Memory B cell (primary cell): ENCODE measurements around the gene LARGE1.

Experiments used
- ATAC-seq: fragments of 150-1000 bp; cut with Tn5 transposase; 2 replicates; pipeline ENCODE4 v1.10.0; 2021; ENCODE audit warnings: low read depth, mild to moderate bottlenecking, moderate library complexity
- DNase-seq, 2 donors: peaks; one replicate each; pipeline ENCODE4 v3.0.0; 2022; ENCODE audit warnings: low spot score in 2 of 2
- H3K27ac Mint-ChIP-seq: one replicate; pipeline ENCODE4 v1.8.0; 2022; ENCODE audit warnings: mild to moderate bottlenecking, moderate library complexity, mixed read lengths
- H3K27me3 Mint-ChIP-seq: one replicate; pipeline ENCODE4 v1.8.0; 2022; ENCODE audit warnings: mixed read lengths
- H3K36me3 Mint-ChIP-seq: one replicate; pipeline ENCODE4 v1.8.0; 2022; ENCODE audit warnings: mild to moderate bottlenecking, mixed read lengths
- H3K4me1 Mint-ChIP-seq: one replicate; pipeline ENCODE4 v1.8.0; 2022; ENCODE audit warnings: mixed read lengths
- H3K4me3 Mint-ChIP-seq: one replicate; pipeline ENCODE4 v1.8.0; 2022; ENCODE audit warnings: mild to moderate bottlenecking, moderate library complexity, mixed read lengths
- H3K9me3 Mint-ChIP-seq: one replicate; pipeline ENCODE4 v1.8.0; 2022; ENCODE audit warnings: mixed read lengths

LARGE1 gene

GRCh38 chr22:33657670-33658069, 262.6 kb downstream of the LARGE1 start:
- H3K36me3 Mint-ChIP-seq: peaks cover 12% of the 10 kb centered on the region
- peaks cover 7% of the 10 kb centered on the region for H3K9me3 Mint-ChIP-seq
- no peaks in the 10 kb centered on the region for H3K4me1 Mint-ChIP-seq
- no peak overlapping the region for H3K27ac Mint-ChIP-seq
- no peaks in the 10 kb centered on the region for H3K27me3 Mint-ChIP-seq
- DNase-seq: no peak
- no peak for ATAC-seq
- H3K4me3 Mint-ChIP-seq: no peak overlapping the region

GRCh38 chr22:33656808-33657628, 263.3 kb downstream of the LARGE1 start:
- DNase-seq (no peak), ATAC-seq (no peak)
- Mint-ChIP-seq H3K27me3 (no peaks in the 10 kb centered on the region), H3K9me3 (peaks cover 7% of the 10 kb centered on the region), H3K4me1 (no peaks in the 10 kb centered on the region), H3K27ac (no peak overlapping the region), H3K4me3 (no peak overlapping the region), H3K36me3 (peaks cover 12% of the 10 kb centered on the region)

- H3K4me1 Mint-ChIP-seq: no peaks in the 10 kb centered on the region
- DNase-seq (no peak), ATAC-seq (no peak)
- peaks cover 2% of the 10 kb centered on the region for H3K27me3 Mint-ChIP-seq
- H3K9me3 Mint-ChIP-seq: peaks cover 9% of the 10 kb centered on the region
- no peak overlapping the region for H3K27ac Mint-ChIP-seq
- H3K36me3 Mint-ChIP-seq: peaks cover 23% of the 10 kb centered on the region
- H3K4me3 Mint-ChIP-seq: no peak overlapping the region
Observed at GRCh38 chr22:33654173-33654895, 265.9 kb downstream of the LARGE1 start.

GRCh38 chr22:33653532-33654063, 266.7 kb downstream of the LARGE1 start:
- Mint-ChIP-seq H3K4me3 (no peak overlapping the region), H3K4me1 (no peaks in the 10 kb centered on the region), H3K36me3 (peaks cover 26% of the 10 kb centered on the region), H3K27ac (no peak overlapping the region), H3K9me3 (peaks cover 9% of the 10 kb centered on the region), H3K27me3 (peaks cover 2% of the 10 kb centered on the region)
- ATAC-seq (no peak), DNase-seq (no peak)

GRCh38 chr22:33652615-33653014, 267.7 kb downstream of the LARGE1 start:
- Mint-ChIP-seq H3K4me1 (no peaks in the 10 kb centered on the region), H3K9me3 (peaks cover 7% of the 10 kb centered on the region), H3K27me3 (peaks cover 2% of the 10 kb centered on the region), H3K27ac (no peak overlapping the region), H3K36me3 (peaks cover 29% of the 10 kb centered on the region), H3K4me3 (no peak overlapping the region)
- no peak for ATAC-seq
- no peak for DNase-seq

DNA sequence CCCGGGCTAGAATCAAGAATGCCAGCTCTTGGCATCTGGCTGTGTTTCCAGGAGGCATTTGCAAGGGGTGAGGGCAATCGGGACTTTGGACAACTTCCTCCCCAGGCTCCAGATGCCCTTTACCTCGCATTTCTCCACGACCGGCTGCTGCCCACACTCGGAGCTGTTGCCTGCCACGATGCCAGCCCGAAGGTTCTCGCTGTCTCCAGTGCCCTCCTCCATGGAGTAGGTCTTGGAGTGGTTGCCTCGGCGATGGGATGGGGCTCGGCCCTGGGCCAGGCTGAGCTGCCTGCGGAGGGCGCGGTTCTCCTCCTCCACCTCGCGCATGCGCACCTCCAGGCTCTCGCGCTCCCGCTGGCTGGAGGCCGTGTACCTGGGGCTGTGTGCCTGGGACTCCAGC, 270.0 kb downstream of the LARGE1 start:
- Mint-ChIP-seq H3K27ac (no peak overlapping the region), H3K36me3 (peaks cover 26% of the 10 kb centered on the region), H3K4me1 (peaks cover 3% of the 10 kb centered on the region), H3K4me3 (no peak overlapping the region), H3K9me3 (peaks cover 5% of the 10 kb centered on the region), H3K27me3 (peaks cover 2% of the 10 kb centered on the region)
- ATAC-seq: no peak
- no peak for DNase-seq

GRCh38 chr22:33648478-33648877, 271.8 kb downstream of the LARGE1 start:
- Mint-ChIP-seq H3K4me1 (peaks cover 10% of the 10 kb centered on the region), H3K27ac (no peak overlapping the region), H3K9me3 (peaks cover 5% of the 10 kb centered on the region), H3K27me3 (peaks cover 2% of the 10 kb centered on the region), H3K4me3 (no peak overlapping the region), H3K36me3 (peaks cover 26% of the 10 kb centered on the region)
- no peak for ATAC-seq
- DNase-seq: no peak

DNA sequence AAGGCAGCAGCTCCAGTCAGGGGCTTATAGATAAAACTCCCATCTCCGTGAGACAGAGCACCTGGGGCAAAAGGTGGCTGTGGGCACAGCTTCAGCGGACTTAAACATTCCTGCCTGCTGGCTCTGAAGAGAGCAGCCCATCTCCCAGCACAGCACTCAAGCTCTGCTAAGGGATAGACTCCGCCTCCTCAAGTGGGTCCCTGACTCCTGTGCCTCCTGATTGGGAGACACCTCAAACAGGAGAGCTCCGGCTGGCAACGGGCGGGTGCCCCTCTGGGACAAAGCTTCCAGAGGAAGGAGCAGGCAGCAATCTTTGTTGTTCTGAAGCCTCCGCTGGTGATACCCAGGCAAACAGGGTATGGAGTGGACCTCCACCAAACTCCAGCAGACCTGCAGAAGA, 279.4 kb downstream of the LARGE1 start:
- DNase-seq (no peak), ATAC-seq (no peak)
- Mint-ChIP-seq H3K27me3 (no peaks in the 10 kb centered on the region), H3K4me1 (peaks cover 14% of the 10 kb centered on the region), H3K9me3 (peaks cover 9% of the 10 kb centered on the region), H3K36me3 (peaks cover 20% of the 10 kb centered on the region), H3K4me3 (no peak overlapping the region), H3K27ac (no peak overlapping the region)

- no peak overlapping the region for H3K27ac Mint-ChIP-seq
- H3K36me3 Mint-ChIP-seq: peaks cover 16% of the 10 kb centered on the region
- DNase-seq: no peak
- H3K4me3 Mint-ChIP-seq: no peak overlapping the region
- ATAC-seq: no peak
- peaks cover 12% of the 10 kb centered on the region for H3K4me1 Mint-ChIP-seq
- peaks cover 6% of the 10 kb centered on the region for H3K9me3 Mint-ChIP-seq
- no peaks in the 10 kb centered on the region for H3K27me3 Mint-ChIP-seq
Observed at GRCh38 chr22:33639588-33640254, 280.6 kb downstream of the LARGE1 start.

DNA sequence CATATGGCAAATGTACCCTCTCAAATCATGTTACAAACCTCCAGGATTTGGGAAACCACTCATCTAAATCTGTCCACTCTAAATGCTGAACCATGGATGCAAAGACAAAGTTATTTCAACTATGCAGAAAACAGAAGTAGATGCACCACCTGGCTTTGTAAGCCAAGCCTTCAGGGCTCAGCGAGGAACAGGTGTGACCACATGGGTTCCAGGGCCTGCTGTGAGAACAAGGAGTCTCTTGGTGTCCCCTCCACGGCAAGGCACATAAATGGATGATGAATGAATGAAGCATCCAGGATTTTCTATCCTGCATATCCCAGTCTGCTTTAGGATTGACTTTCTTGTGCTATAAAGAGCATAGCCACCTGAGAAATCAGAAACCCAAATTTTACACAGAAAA, 284.5 kb downstream of the LARGE1 start:
- Mint-ChIP-seq H3K36me3 (peaks cover 18% of the 10 kb centered on the region), H3K27me3 (no peaks in the 10 kb centered on the region), H3K9me3 (no peaks in the 10 kb centered on the region), H3K4me1 (no peaks in the 10 kb centered on the region), H3K27ac (no peak overlapping the region), H3K4me3 (no peak overlapping the region)
- ATAC-seq: no peak
- no peak for DNase-seq

GRCh38 chr22:33631777-33632176, 288.5 kb downstream of the LARGE1 start:
- peaks cover 1% of the 10 kb centered on the region for H3K27me3 Mint-ChIP-seq
- H3K4me1 Mint-ChIP-seq: no peaks in the 10 kb centered on the region
- H3K9me3 Mint-ChIP-seq: no peaks in the 10 kb centered on the region
- no peak for ATAC-seq
- no peak overlapping the region for H3K27ac Mint-ChIP-seq
- no peak for DNase-seq
- peaks cover 15% of the 10 kb centered on the region for H3K36me3 Mint-ChIP-seq
- H3K4me3 Mint-ChIP-seq: no peak overlapping the region

DNA sequence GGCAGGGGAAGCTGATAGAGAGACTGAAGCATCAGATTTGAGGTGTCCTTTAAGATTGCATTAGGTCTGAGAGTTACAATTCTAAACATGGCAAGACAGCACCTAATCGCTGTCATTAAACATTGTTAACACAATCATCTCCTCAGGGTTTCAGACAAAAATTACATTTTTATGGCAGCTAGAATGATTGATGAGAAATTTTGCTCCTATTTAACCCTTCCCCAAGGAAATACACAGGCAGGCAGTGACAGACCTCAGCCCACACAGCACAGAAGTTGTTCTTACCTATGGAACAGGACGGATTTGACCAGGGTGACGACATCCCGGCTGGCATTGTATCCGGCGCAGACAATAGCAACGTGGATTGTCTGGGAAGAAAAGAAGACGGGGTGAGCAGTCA, 294.3 kb downstream of the LARGE1 start:
- no peak for ATAC-seq
- Mint-ChIP-seq H3K27me3 (peaks cover 1% of the 10 kb centered on the region), H3K36me3 (peaks cover 16% of the 10 kb centered on the region), H3K9me3 (no peaks in the 10 kb centered on the region), H3K4me1 (no peaks in the 10 kb centered on the region), H3K27ac (no peak overlapping the region), H3K4me3 (no peak overlapping the region)
- no peak for DNase-seq

DNA sequence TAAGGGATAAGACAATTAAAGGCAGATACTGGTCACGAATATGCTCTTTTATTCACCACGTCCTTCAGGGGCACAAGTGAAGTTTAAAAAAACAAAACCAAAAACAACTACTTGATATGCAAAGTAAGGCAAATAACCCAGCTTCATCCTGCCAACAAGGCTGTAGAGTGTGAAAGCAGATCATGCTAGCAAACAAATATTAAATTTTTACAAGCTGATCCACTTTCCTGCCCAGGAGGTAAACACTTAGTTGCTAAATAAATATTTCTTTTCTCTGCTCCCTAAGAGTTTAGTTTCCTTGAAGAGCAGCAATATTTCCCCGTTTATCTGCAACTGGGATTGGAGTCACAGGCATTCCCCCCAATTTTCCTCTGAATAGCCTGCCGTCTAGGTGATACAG, 300.2 kb downstream of the LARGE1 start:
- no peaks in the 10 kb centered on the region for H3K4me1 Mint-ChIP-seq
- peaks cover 4% of the 10 kb centered on the region for H3K9me3 Mint-ChIP-seq
- no peak overlapping the region for H3K27ac Mint-ChIP-seq
- ATAC-seq: no peak
- no peak overlapping the region for H3K4me3 Mint-ChIP-seq
- no peak for DNase-seq
- H3K36me3 Mint-ChIP-seq: peaks cover 17% of the 10 kb centered on the region
- peaks cover 1% of the 10 kb centered on the region for H3K27me3 Mint-ChIP-seq

- H3K27me3 Mint-ChIP-seq: no peaks in the 10 kb centered on the region
- peaks cover 4% of the 10 kb centered on the region for H3K9me3 Mint-ChIP-seq
- peaks cover 15% of the 10 kb centered on the region for H3K36me3 Mint-ChIP-seq
- H3K4me1 Mint-ChIP-seq: no peaks in the 10 kb centered on the region
- H3K4me3 Mint-ChIP-seq: no peak overlapping the region
- ATAC-seq (no peak), DNase-seq (no peak)
- no peak overlapping the region for H3K27ac Mint-ChIP-seq
Observed at GRCh38 chr22:33606504-33606903, 313.8 kb downstream of the LARGE1 start.
